ENCODE results near the gene ARL5C.

The ARL5C gene, protein sequence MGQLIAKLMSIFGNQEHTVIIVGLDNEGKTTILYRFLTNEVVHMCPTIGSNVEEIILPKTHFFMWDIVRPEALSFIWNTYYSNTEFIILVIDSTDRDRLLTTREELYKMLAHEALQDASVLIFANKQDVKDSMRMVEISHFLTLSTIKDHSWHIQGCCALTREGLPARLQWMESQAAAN

DNA sequence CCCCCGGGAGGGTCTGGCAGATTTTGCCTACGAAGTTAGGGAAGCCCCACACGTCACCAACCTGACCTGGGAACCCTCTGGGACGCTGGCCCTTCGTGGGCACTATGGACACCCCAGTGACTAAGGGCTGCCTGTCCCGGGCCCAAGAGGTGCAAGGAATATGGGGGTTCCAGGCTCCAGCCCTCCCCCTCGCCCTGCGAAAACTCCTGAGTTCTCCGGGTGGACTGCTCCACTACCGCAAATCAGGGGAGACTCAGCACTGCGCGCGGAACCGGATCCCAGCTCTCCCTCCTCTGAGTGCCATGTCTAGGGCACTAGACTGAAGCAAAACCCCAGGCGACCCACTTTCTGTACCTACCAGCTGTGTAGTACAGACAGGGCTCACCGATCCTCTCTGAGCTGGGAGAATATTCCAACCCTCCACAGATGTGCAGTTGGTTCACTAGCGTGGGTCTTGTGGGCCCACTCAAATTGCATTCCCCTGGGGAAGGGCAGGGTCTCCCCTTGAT is at the start of gene ARL5C:
Gene ARL5C (minus strand): TSS at position 321 of the 509 bp plus-strand sequence. CDS start 401 bp downstream, outside the sequence.
- DNase-seq, result no peak

DNA sequence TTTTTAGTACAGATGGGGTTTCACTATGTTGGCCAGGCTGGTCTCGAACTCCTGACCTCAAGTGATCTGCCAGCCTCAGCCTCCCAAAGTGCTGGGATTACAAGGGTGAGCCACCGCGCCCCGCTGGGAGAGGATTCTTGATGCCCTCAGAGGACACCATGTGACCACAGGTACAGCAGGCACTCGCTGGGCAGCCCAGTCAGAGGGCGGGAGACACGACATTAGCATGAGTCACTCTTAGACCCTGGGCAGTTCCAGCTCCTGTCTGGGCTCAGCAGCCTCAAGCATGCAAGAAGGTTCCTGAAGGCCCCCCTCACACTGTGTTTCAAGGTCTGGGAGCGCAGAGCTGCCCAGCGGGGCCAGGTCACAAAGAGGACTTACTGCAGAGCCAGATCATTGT is 47.9 kb upstream of the ARL5C start:
- no peak for DNase-seq

- DNase-seq, result no peak
These were observed 47.0 kb upstream of the ARL5C start for GRCh38 chr17:39212841-39213480.

DNA sequence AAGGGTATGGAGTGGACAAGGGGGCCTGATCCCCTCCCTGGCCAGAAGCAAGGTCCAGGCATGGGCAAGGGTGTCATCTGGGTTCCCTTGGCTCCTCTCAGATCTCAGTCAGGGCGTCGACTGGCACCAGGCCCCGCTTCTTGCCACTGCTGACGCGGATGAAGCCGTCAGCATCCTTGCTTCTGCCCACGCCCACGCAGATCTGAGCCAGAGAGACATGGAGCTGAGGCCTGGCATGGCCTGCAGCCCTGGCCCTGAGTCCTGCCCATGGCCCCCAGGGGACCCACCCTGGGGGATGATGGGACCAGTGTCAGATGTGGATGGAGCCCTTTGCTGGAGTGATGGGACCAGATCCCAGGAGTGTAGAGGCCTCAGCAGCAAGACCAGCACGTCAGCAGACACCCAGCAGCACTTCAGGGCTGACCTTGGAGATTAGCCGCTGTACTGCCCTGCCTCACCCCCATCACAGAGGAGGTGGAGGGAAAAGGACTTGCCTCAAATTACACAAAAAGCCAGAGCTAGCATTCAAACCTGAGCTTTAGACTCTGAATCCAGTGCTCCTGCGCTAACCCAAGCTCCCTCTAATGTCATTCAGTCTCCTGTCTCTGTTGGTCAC is 46.3 kb upstream of the ARL5C start:
- DNase-seq, result no peak

DNA sequence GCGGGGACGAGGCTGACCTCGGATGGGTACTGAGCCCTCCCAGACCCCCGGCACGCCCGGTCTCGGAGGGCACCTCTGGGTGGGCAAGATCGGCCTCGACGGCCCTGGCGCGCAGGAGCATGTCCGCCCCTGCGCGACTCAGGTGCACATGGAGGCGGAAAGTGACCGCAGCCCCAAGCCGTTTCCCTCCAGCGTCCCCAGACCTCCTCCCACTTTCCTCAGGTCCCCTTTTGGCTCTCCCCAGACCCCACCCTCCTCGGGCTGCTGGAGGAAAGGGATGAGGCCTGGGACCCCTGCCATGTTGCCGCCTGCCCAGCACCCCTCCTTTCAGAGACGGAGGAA is 44.1 kb upstream of the ARL5C start:
- DNase-seq, result no peak

DNA sequence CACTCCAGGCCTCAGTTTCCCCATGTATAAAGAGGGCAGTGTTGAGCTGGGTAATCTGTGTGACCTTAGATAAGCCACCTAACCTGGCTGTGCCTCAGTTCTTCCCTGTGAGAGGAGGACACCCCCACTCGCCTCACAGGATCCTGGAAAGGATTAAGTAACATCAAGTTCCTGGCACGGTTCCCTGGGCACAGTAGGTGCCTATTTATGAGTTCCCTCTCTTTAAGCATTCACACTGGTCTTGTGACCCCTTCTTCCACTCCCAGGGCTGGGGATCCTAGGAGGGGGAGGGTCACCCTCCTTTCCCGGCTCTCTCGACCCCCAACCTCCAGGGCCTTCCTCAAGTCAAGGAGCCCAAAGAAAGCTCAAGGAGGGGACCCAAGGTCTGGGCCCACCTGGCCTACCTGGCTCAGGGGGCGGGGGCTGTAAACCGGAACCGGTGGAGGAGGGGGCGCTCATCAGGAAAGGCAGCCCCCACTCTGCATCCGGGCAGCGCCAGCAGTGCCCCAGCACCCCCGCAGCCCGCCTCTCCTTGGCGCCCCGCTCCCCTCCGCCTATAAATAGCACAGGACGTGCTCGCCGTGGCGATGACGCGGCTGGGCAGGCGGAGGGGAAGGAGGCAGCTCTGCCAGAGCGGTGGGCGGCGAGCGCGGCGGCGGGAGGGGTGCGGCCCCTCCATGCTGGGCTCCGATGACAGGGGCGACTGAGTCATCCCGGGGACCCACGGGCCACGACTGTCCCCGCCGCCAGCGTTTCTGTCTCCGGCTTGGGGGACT is 43.5 kb upstream of the ARL5C start:
- peak; percentile 68 for DNase-seq

DNA sequence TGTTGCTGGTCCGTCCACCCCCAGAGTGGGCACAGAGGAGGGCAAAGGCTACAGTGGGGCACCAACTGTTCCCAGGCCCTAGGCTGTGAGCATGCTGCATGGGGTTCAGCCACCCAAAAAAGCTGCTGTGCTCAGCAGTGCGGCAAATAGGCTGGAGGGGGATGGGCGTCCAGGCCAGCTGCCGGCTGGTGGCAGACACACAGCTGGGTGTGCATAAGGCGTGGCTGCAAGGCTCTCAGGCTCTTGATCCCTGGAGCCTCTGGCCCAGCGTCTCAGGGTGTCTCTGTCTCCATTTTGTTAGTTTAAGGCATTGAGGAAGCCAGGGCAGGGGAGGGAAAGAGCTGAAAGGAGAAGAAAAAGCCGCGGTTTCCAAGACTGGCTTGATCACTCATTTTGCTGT is 42.9 kb upstream of the ARL5C start:
- peak; percentile 41 for DNase-seq

- no peak for DNase-seq
These were observed 42.2 kb upstream of the ARL5C start for GRCh38 chr17:39208136-39208535.

- DNase-seq, result no peak
These were observed 39.2 kb upstream of the ARL5C start for GRCh38 chr17:39205112-39205526.

- no peak for DNase-seq
These were observed 38.3 kb upstream of the ARL5C start for GRCh38 chr17:39204245-39204644.

- DNase-seq, result no peak
These were observed 35.1 kb upstream of the ARL5C start for GRCh38 chr17:39200957-39201510.

DNA sequence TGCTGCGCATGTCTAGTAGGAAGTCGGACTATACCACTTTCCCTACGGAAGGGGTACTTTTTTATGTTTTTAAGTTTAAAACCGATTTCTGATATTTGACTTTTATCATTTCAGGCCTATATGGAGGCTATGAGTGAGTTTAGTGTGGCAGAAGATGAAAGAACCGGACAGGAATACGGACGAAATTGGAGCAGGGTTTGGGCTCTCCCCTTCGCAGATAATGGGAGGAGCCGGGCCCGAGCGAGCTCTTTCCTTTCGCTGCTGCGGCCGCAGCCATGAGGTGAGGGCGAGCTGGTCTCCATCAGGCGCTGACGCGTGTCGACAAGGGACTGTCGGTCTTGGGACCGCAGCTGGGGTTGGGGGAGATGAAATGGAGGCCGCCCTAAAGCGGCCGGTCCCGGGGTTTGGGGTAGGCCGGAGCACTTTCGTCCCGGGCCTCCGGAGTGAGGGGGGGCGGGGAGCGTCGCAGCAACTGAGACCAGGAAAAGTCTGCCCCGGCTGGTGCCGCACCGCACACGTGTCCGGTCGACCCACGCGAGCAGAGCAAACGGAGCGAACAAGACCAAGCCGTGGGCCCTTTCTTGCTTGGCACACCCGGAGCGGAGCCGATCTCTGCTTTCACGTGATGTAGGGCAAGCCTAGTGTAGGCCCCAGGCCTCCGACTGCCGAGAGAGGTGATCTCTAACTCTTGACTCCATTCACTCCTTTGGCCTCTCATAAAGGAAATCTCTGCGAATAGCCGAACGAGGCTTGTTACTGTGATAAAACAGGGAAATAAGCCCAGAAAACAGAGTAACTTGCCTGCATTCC is 34.3 kb upstream of the ARL5C start, which contains the start of gene RPL19:
Gene RPL19 (plus strand): TSS at position 214 of the 810 bp plus-strand sequence. CDS start 62 bp downstream, at position 276.
- peak; percentile 83 for DNase-seq

DNA sequence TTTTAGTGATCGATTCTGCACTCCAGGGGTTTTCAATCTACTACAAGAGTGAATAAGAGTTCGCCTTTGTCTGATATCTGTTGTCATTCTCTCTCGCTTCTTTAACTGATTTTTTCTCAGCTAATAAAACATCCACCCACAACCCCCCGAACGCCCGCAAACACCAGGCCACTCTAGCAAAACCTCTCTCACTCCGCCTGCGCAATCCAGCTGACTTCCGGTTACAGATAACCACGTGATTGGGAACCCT is 33.8 kb upstream of the ARL5C start:
- peak; percentile 95 for DNase-seq

- no peak for DNase-seq
These were observed 32.2 kb upstream of the ARL5C start for GRCh38 chr17:39198186-39198566.

GRCh38 chr17:39197380-39198185 is 31.6 kb upstream of the ARL5C start, which contains the start of gene CACNB1:
Gene CACNB1, minus strand, starts transcription at chr17:39197669. Its CDS starts 174 bp downstream, at chr17:39197495.
- peak; percentile 83 for DNase-seq

DNA sequence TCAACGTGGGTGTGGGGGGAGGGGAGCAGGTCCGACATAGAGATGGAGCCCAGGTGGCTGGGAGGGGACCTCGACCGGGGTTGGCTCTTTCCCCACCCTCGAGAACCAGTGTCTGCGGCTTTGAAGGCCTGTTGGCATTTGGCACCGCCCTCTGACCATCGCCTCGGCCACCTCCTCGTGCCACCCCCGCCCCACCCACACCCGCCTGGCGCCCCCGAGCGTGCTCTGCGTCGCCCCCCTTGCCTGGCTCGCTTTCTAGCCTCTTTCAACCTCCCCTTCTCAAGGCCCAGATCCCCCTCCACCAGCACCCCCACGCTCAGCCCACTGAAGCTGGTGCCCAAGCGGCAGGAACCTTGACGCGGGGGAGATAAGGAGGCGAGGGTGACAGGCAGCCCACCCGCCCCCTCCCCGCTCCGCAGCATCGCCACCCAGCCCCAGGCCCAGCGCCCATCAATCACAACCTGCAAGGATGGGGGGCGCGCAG is 30.9 kb upstream of the ARL5C start:
- peak; percentile 45 for DNase-seq

- DNase-seq, result no peak
These were observed 30.4 kb upstream of the ARL5C start for GRCh38 chr17:39196241-39196807.

GRCh38 chr17:39195568-39196160 is 29.7 kb upstream of the ARL5C start:
- no peak for DNase-seq

DNA sequence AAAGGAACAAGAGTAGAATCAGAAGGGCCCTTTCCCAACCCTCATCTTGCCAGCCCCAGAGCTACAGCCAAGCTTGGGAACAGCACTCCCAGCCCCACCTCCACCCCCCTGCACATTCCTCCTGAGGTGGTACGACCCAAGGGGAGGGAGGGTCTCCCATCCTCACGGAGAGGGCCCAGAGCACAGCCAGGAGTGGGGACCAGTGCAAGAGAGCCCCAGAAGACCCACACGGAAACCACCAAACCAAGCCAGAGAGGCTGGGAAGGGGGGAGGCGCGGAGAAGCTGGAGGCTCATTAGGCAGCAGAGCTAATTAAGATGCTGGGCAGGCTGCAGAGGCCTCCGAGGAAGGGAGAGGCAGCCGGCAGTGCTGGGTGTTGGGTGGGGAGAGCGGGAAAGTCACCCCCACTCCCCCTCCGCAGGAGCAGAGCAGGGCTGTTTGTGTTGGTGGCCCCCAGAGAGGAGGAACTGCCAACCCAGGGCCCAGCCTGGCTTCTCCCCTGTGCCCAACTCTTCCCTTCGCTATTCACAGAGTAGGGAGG is 29.1 kb upstream of the ARL5C start:
- no peak for DNase-seq

Data from NCI-H345 (cell line).